ENCODE data around the gene NSDHL.

- TF ChIP-seq EZH2 (IDR thresholded peaks at IDR 0.05) (no peak), POLR2AphosphoS5 (IDR thresholded peaks at IDR 0.05; ENCODE audit: borderline replicate concordance, low read depth, low read length) (no peak)
These were observed 68.4 kb downstream of the NSDHL start for GRCh38 chrX:152899111-152899873.

Measured in SK-N-MC (cell line).